Measurements from ENCODE around the gene CPNE2. TPM values are rescaled to one million over a fixed set of nuclear protein-coding genes. Genes with fewer than 3 reads are reported as not detected.

CPNE2 gene
- polyA plus RNA-seq, 2 of the 4 experiments (the other 2 are of a cell fraction): 36.7 TPM

DNA sequence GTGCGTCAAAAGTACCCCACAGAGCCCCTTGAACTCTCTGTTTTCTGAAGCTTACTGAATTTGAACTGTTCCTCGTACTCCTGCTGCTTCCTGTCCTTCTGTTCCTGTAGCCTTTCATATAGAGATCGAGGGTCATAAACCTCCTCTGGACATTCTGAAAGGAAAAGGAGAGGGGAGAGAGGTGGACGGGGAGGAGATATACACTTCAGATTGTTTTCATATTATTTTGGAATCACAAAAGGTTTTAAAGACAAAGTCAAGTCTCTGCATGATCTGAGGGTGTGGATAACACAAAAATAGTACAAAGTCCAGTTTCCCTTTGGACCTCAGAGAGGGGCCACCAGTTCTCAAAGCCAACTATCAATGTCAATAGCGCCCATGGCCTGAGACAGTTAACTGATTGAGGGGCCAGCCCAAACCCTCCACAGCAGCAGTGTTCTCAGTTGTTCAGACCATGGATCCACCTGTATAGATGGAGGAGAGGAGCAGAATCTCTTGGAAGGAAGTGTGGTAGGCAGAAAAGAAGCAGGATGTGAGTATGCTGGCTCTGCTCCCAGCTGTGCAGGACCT is 80.4 kb downstream of the CPNE2 start:
- FAIRE-seq (no peak), DNase-seq (ENCODE audit: low read depth in 1 of 2, low spot score in 1 of 2) (no peak), ATAC-seq (no peak)
- Histone ChIP-seq H3K4me3 (no peak overlapping the region), H3K27ac (no peak overlapping the region), H3K9me3 (no peaks in the 10 kb centered on the region), H3K4me2 (no peak overlapping the region), H3K4me1 (no peaks in the 10 kb centered on the region)
- CTCF ChIA-PET: interaction anchor here (1.7 to 3.1 kb wide), 2 partner anchors 24 to 89 kb away, joined by 3 to 9 read pairs; no protein-coding TSS in a partner anchor
- POLR2A ChIA-PET: no interaction called here
- TF ChIP-seq BHLHE40 (IDR thresholded peaks at IDR 0.05; ENCODE audit: low read depth, low read length) (no peak), SMC3 (IDR thresholded peaks at IDR 0.05) (no peak), CBX8 (IDR thresholded peaks at IDR 0.05) (no peak), FOXS1 (CRISPR knock-in tag; IDR thresholded peaks at IDR 0.05) (no peak), JUNB (IDR thresholded peaks at IDR 0.05) (no peak), HOXB13 (CRISPR knock-in tag; IDR thresholded peaks at IDR 0.05; ENCODE audit: low read depth) (no peak), ESRRA (IDR thresholded peaks at IDR 0.05; ENCODE audit: borderline replicate concordance, low read length) (no peak), SREBF2 (IDR thresholded peaks at IDR 0.05) (no peak), JUN (IDR thresholded peaks at IDR 0.05) (no peak), KDM5A (IDR thresholded peaks at IDR 0.05) (no peak), HDAC2 (IDR thresholded peaks at IDR 0.05) (no peak), CBX2 (IDR thresholded peaks at IDR 0.05; ENCODE audit: borderline replicate concordance, low read depth) (no peak), MYC (IDR thresholded peaks at IDR 0.05; ENCODE audit: borderline replicate concordance, low read length) (no peak), ZC3H11A (IDR thresholded peaks at IDR 0.05) (no peak), TFCP2L1 (CRISPR knock-in tag; IDR thresholded peaks at IDR 0.05) (no peak), EHMT2 (IDR thresholded peaks at IDR 0.05; ENCODE audit: low read depth) (no peak)
- TF ChIP-seq, protein P1, sequence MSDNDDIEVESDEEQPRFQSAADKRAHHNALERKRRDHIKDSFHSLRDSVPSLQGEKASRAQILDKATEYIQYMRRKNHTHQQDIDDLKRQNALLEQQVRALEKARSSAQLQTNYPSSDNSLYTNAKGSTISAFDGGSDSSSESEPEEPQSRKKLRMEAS (IDR thresholded peaks at IDR 0.05): no peak
- TF ChIP-seq, protein P2, sequence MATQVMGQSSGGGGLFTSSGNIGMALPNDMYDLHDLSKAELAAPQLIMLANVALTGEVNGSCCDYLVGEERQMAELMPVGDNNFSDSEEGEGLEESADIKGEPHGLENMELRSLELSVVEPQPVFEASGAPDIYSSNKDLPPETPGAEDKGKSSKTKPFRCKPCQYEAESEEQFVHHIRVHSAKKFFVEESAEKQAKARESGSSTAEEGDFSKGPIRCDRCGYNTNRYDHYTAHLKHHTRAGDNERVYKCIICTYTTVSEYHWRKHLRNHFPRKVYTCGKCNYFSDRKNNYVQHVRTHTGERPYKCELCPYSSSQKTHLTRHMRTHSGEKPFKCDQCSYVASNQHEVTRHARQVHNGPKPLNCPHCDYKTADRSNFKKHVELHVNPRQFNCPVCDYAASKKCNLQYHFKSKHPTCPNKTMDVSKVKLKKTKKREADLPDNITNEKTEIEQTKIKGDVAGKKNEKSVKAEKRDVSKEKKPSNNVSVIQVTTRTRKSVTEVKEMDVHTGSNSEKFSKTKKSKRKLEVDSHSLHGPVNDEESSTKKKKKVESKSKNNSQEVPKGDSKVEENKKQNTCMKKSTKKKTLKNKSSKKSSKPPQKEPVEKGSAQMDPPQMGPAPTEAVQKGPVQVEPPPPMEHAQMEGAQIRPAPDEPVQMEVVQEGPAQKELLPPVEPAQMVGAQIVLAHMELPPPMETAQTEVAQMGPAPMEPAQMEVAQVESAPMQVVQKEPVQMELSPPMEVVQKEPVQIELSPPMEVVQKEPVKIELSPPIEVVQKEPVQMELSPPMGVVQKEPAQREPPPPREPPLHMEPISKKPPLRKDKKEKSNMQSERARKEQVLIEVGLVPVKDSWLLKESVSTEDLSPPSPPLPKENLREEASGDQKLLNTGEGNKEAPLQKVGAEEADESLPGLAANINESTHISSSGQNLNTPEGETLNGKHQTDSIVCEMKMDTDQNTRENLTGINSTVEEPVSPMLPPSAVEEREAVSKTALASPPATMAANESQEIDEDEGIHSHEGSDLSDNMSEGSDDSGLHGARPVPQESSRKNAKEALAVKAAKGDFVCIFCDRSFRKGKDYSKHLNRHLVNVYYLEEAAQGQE (IDR thresholded peaks at IDR 0.05): no peak
- 93% methylated on average over 5 of the region's 5 CpGs for WGBS (ENCODE audit: missing lambda C conversion rate)

DNA sequence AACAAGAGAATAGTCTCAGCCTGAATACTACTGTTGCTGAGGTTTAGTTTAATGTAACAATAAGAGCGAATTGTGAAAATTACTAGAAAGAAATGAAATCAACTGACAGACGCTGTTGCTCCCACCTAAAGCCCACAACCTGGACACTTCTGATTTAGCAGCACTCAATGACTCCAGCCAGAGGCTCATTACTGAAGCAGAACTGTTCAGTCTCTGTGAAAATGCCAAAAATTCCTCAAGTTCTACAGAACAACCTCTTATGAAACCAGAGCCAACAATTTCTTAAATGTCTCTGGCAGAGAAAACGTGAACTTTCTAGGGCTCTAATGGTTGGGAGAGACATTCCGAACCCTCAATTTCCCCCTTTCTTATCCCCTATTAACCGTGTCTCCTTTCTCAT is 83.5 kb downstream of the CPNE2 start:
- DNase-seq (ENCODE audit: low read depth in 1 of 2, low spot score in 1 of 2) (no peak), ATAC-seq (no peak), FAIRE-seq (no peak)
- Histone ChIP-seq H3K27ac (no peak overlapping the region), H3K4me1 (peaks cover 17% of the 10 kb centered on the region), H3K9me3 (no peaks in the 10 kb centered on the region), H3K4me3 (no peak overlapping the region), H3K4me2 (no peak overlapping the region)
- WGBS (ENCODE audit: missing lambda C conversion rate): 89% methylated on average over 5 of the region's 5 CpGs
- POLR2A ChIA-PET: interaction anchor here (0.9 to 1.0 kb wide), 2 partner anchors 10 to 105 kb away, joined by 3 read pairs; partner anchors contain the start of gene PSME3IP1
- TF ChIP-seq NFE2L2 (conservative IDR thresholded peaks at IDR 0.05; ENCODE audit: low read length) (no peak), JUNB (IDR thresholded peaks at IDR 0.05) (no peak), GATA3 (IDR thresholded peaks at IDR 0.05; ENCODE audit: borderline replicate concordance) (no peak)
- TF ChIP-seq, protein P3, sequence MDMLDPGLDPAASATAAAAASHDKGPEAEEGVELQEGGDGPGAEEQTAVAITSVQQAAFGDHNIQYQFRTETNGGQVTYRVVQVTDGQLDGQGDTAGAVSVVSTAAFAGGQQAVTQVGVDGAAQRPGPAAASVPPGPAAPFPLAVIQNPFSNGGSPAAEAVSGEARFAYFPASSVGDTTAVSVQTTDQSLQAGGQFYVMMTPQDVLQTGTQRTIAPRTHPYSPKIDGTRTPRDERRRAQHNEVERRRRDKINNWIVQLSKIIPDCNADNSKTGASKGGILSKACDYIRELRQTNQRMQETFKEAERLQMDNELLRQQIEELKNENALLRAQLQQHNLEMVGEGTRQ (IDR thresholded peaks at IDR 0.05): no peak
- CTCF ChIA-PET: interaction anchor here (0.9 to 3.1 kb wide), 3 partner anchors 9 to 92 kb away, joined by 3 to 9 read pairs (median 4); partner anchors contain the start of genes CPNE2 and PSME3IP1

DNA sequence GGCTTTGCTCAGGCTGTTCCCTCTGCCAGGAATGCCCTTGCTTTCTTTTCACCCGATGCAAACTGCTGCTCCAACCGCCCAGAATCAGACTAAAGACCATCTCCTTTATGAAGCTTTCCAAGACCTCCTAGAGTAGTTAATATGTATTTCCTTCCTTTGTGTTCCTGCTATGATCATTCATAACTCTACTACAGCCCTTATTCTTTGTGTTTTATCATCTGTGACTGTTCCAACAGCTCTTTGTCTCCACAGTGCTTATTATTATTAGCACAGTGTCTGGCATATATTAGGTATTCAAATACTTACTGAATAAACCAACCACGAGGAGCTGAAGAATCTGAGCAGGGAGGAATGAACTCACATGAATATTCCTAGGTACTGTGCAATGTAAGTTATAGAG is 85.8 kb downstream of the CPNE2 start:
- Histone ChIP-seq H3K4me1 (peaks cover 17% of the 10 kb centered on the region), H3K4me3 (no peak overlapping the region), H3K27ac (no peak overlapping the region), H3K4me2 (no peak overlapping the region), H3K9me3 (no peaks in the 10 kb centered on the region)
- WGBS (ENCODE audit: missing lambda C conversion rate): 76% methylated on average over 3 of the region's 3 CpGs
- ATAC-seq (no peak), FAIRE-seq (no peak), DNase-seq (ENCODE audit: low read depth in 1 of 2, low spot score in 1 of 2) (no peak)
- no peak for TF ChIP-seq FOSB (CRISPR knock-in tag; IDR thresholded peaks at IDR 0.05)
- ChIA-PET CTCF (interaction anchor here (0.7 to 1.5 kb wide), 3 partner anchors 11 to 59 kb away, joined by 3 to 5 read pairs (median 3); no protein-coding TSS in a partner anchor), POLR2A (no interaction called here)

All from A549 (cell line).